Smooth muscle cell (in vitro differentiated cells): ENCODE data around the gene HOOK2. TPM values are rescaled to one million over a fixed set of nuclear protein-coding genes. Genes with fewer than 3 reads are reported as not detected.

ENCODE experiments used
- DNase-seq: peaks from one replicate; lab custom pipeline; 2025; ENCODE audit not compliant: unreplicated experiment; lab: John Stamatoyannopoulos, UW
- H2AFZ ChIP-seq: fragments of 200-600 bp; sonication (generic); 2 replicates; pipeline ENCODE4 v1.6.0; 2016; ENCODE audit warnings: antibody characterized with exemption, low read depth, mild to moderate bottlenecking
- H3F3A ChIP-seq: fragments of 200-600 bp; sonication (generic); 2 replicates; pipeline ENCODE4 v1.6.0; 2017; ENCODE audit warnings: antibody characterized with exemption, low read depth
- H3K27ac ChIP-seq: fragments of 200-600 bp; sonication (generic); 2 replicates; pipeline ENCODE4 v1.5.1; 2016; ENCODE audit warnings: low read depth, mild to moderate bottlenecking
- H3K27me3 ChIP-seq: fragments of 200-600 bp; sonication (generic); 2 replicates; pipeline ENCODE4 v1.6.1; 2016; ENCODE audit warnings: low read depth, mild to moderate bottlenecking
- H3K36me3 ChIP-seq: fragments of 200-600 bp; sonication (generic); 2 replicates; pipeline ENCODE4 v1.5.1; 2016; ENCODE audit warnings: low read depth
- H3K4me1 ChIP-seq: fragments of 200-600 bp; sonication (generic); 2 replicates; pipeline ENCODE4 v1.5.1; 2016; ENCODE audit warnings: low read depth
- H3K4me2 ChIP-seq: fragments of 200-600 bp; sonication (generic); 2 replicates; pipeline ENCODE4 v1.6.0; 2016; ENCODE audit warnings: mild to moderate bottlenecking
- H3K4me3 ChIP-seq: fragments of 200-600 bp; sonication (generic); 2 replicates; pipeline ENCODE4 v1.5.1; 2016; ENCODE audit warnings: mild to moderate bottlenecking
- H3K79me2 ChIP-seq: fragments of 200-600 bp; sonication (generic); 2 replicates; pipeline ENCODE4 v1.6.0; 2016; ENCODE audit warnings: low read depth, mild to moderate bottlenecking
- H3K9ac ChIP-seq: fragments of 200-600 bp; sonication (generic); 2 replicates; pipeline ENCODE4 v1.6.0; 2016; ENCODE audit warnings: low read depth
- H3K9me3 ChIP-seq: fragments of 200-600 bp; sonication (generic); replicated peaks from 2 replicates; pipeline ENCODE4 v1.5.1; 2016; ENCODE audit warnings: low read depth
- H4K20me1 ChIP-seq: fragments of 200-600 bp; sonication (generic); 2 replicates; pipeline ENCODE4 v1.6.0; 2016; ENCODE audit warnings: low read depth
- WGBS: methylation state at CpG from one replicate; pipeline ENCODE4 v1.1.7; 2016; ENCODE audit warnings: low lambda C conversion rate; 5-methylcytosine and 5-hydroxymethylcytosine counted together
- polyA plus RNA-seq: library from polyadenylated mRNA; unstranded; fragments of >200 nt; fragmentation: Nextera tagmentation; extraction: Ambion mirVana; gene quantifications from 2 replicates; pipeline ENCODE4 v1.2.1, GENCODE V29; 2016
- total RNA-seq: library from RNA; depleted of rRNA; stranded (reverse); fragments of >200 nt; gene quantifications from 2 replicates; pipeline ENCODE4 v1.2.3, GENCODE V29; 2014
- TF ChIP-seq, protein P1 (sequence below): fragments of 200-600 bp; sonication (generic); IDR thresholded peaks from 2 replicates; pipeline ENCODE4 v1.5.1; 2017; ENCODE audit warnings: borderline replicate concordance, mild to moderate bottlenecking, antibody characterized with exemption; ENCODE audit not compliant: insufficient read depth, poor library complexity, severe bottlenecking

The HOOK2 gene
- total and polyA plus RNA-seq, 2 experiments from 2014 or later: 14.6 to 20.5 TPM

DNA sequence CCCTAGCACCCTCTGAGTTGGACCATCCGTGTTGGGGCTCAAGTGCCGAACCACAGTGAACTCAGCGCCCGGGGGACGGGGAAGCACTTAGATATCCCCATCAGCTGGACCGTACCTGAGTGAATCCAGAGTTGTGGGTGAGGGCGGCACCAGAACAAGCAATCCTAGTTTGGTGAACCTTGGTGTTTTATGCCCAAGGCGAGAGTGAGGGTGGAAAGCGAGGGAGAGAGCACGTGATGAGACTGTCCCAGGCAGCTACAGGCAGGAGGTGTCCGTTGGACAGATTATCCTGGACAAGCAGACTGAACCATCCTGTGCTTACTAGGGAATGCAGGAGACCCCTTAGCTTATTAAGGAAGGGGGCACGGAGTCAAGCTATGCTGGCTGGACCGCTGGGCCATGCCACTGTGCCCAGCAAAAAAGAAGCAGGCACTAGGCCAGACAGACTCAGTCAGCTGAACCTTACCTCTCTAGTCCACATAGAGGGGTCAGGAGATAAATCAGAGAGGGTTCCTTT, 37.5 kb downstream of the HOOK2 start:
- Histone ChIP-seq H3K36me3 (no peaks in the 10 kb centered on the region), H3K4me1 (peaks cover 8% of the 10 kb centered on the region), H3K4me2 (peak overlapping the region; percentile 87), H3K9me3 (no peaks in the 10 kb centered on the region), H3K79me2 (peaks cover 30% of the 10 kb centered on the region), H3F3A (peaks cover 11% of the 10 kb centered on the region), H3K9ac (peak overlapping the region; percentile 99), H3K4me3 (peak overlapping the region; percentile 76), H3K27ac (peak overlapping the region; percentile 99), H4K20me1 (peaks cover 12% of the 10 kb centered on the region), H3K27me3 (no peaks in the 10 kb centered on the region), H2AFZ (peak overlapping the region; percentile 89)
- DNase-seq: no peak
- TF ChIP-seq, protein P1, sequence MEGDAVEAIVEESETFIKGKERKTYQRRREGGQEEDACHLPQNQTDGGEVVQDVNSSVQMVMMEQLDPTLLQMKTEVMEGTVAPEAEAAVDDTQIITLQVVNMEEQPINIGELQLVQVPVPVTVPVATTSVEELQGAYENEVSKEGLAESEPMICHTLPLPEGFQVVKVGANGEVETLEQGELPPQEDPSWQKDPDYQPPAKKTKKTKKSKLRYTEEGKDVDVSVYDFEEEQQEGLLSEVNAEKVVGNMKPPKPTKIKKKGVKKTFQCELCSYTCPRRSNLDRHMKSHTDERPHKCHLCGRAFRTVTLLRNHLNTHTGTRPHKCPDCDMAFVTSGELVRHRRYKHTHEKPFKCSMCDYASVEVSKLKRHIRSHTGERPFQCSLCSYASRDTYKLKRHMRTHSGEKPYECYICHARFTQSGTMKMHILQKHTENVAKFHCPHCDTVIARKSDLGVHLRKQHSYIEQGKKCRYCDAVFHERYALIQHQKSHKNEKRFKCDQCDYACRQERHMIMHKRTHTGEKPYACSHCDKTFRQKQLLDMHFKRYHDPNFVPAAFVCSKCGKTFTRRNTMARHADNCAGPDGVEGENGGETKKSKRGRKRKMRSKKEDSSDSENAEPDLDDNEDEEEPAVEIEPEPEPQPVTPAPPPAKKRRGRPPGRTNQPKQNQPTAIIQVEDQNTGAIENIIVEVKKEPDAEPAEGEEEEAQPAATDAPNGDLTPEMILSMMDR: no peak
- 26% methylated on average over 13 of the region's 13 CpGs for WGBS

DNA sequence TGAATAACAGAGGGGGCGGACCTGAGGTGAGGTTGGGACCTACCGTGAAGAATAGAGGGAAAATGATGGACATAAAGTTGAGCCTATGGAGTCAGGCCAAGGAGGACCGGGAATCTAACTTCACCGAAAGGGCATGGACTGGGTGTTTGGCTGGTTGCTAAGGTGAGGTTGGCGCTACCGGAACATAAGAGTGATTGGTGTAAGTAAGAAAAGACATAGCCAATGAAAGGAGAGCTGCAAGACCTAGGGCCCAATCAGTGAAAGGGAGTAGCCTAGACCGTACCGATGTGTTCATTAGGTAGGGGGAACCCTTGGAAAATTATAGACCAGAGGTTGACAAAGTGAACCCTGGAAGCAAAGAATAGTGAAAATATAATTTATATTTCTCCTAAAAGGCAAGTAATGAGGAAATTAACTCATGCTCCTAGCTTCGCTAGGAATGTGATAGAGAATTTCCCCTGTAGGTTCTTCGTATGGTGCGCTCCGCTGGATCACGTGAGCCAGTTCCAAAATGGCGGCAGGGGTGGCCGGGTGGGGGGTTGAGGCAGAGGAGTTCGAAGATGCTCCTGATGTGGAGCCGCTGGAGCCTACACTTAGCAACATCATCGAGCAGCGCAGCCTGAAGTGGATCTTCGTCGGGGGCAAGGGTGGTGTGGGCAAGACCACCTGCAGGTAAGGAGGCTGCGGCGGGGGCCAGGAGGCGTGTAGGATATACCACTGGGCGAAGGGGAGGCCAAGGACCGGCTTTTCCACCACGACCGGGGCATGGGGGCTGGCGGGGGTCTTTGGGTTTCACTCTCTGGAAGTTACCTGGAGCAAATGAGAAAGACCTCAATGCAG, 38.1 kb downstream of the HOOK2 start, which contains the start of gene GET3:
GET3 (plus strand) TSS at position 503 of the 840 bp plus-strand sequence; CDS start at position 512, 9 bp downstream.
- 1% methylated on average over 29 of the region's 29 CpGs for WGBS
- H3K36me3 ChIP-seq: no peaks in the 10 kb centered on the region
- peaks cover 11% of the 10 kb centered on the region for H3F3A ChIP-seq

DNA sequence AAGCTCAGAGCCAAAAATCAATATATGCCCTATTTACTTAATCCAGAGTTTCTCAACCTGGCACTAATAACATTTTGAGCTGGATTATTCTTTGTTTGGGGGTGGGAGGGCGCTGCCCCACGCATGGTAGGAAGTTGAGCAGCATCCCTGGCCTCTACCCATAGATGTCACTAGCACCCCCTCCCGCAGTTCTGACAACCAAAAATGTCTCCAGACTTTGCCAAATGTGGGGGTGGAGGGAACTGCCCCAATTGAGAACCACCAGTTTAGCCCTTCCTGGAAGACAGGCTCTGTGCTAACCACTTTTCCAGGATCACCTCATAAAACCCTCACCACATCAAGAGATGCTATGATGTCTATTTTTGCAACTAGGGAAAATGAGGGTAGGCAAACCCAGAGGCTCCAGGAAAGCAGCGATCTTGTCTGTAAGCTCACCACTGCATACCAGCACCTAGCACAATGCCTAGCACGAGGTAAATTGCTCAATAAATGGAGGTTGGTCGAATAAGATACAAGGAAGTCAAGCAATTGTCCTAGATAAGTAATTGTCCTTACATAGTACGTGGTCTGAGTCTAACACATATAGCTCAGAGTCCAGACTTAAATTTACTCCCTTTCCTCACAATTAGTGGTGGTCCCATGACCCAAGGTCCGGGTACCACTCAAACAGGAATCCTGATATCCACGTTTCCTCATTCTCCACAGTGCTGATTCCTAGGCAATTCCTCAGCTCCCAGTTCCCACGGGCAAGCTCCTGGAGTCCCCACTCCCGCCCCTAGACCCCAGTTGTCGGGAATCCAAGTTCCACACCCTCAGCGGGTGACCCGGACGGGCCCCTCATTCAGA, 41.8 kb downstream of the HOOK2 start:
- Histone ChIP-seq H3K4me3 (peak overlapping the region; percentile 92), H3K4me2 (peak overlapping the region; percentile 98), H3K36me3 (no peaks in the 10 kb centered on the region), H3K27me3 (no peaks in the 10 kb centered on the region), H4K20me1 (peaks cover 44% of the 10 kb centered on the region), H3K27ac (peak overlapping the region; percentile 89), H3F3A (peaks cover 11% of the 10 kb centered on the region), H3K4me1 (peaks cover 16% of the 10 kb centered on the region), H2AFZ (peak overlapping the region; percentile 70), H3K9me3 (no peaks in the 10 kb centered on the region), H3K79me2 (peaks cover 60% of the 10 kb centered on the region), H3K9ac (peak overlapping the region; percentile 98)
- TF ChIP-seq, protein P1: peak; percentile 15
- WGBS: 2% methylated on average over 15 of the region's 15 CpGs
- no peak for DNase-seq

More for the DNA sequence above, 38.1 kb downstream of the HOOK2 start, which contains the start of gene GET3:
- Histone ChIP-seq H3K79me2 (peaks cover 37% of the 10 kb centered on the region), H4K20me1 (peaks cover 19% of the 10 kb centered on the region), H2AFZ (peak within 1 kb of the TSS; percentile 89), H3K4me1 (peaks cover 15% of the 10 kb centered on the region), H3K9ac (peak within 1 kb of the TSS; percentile 99), H3K4me3 (peak within 1 kb of the TSS; percentile 76), H3K9me3 (no peaks in the 10 kb centered on the region), H3K4me2 (peak within 1 kb of the TSS; percentile 87), H3K27me3 (no peaks in the 10 kb centered on the region), H3K27ac (peak within 1 kb of the TSS; percentile 99)
- DNase-seq: peak; percentile 56
- TF ChIP-seq, protein P1: no peak
